ENCODE results near the gene EMC10.

EMC10 gene

DNA sequence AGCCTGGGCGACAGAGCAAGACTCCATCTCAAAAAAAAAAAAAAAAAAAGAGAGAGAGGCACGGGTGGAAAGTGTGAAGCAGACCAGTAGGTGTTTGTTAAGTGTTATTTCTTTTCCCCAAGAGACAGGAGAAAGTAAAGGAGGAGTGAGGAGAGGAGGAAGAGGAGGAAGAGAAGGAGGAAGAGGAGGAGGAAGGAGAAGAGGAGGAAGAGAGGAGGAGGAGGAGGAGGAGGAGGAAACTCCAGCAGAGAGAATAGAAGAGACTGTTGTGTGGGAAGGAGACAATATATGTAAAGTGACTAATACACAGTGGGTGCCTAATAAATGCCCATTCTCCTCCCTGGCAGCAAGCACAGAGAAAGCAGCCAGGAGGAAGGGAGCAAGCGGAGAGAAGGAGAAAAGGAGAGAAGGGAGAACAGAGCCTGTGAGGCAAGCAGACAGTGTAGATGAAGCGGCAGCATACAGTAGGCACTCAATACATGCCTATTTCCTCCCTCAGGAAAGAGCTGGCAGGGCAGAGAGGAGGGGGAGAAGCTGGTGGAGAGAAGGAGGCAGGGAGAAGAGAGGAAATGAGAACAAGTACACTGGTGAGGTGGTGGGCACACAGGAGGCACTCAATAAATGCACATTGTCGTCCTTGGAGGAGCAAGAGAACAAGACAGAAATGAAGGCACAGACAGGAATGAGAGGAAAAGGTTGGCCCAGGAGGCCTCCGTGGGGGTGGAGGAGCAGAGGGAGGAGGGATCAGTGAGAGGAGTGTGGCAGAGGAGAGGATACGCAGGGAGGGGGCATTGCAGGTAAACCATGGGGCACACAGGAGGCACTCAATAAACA is 18.1 kb downstream of the EMC10 start:
- TF ChIP-seq, protein P1, sequence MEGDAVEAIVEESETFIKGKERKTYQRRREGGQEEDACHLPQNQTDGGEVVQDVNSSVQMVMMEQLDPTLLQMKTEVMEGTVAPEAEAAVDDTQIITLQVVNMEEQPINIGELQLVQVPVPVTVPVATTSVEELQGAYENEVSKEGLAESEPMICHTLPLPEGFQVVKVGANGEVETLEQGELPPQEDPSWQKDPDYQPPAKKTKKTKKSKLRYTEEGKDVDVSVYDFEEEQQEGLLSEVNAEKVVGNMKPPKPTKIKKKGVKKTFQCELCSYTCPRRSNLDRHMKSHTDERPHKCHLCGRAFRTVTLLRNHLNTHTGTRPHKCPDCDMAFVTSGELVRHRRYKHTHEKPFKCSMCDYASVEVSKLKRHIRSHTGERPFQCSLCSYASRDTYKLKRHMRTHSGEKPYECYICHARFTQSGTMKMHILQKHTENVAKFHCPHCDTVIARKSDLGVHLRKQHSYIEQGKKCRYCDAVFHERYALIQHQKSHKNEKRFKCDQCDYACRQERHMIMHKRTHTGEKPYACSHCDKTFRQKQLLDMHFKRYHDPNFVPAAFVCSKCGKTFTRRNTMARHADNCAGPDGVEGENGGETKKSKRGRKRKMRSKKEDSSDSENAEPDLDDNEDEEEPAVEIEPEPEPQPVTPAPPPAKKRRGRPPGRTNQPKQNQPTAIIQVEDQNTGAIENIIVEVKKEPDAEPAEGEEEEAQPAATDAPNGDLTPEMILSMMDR (IDR thresholded peaks at IDR 0.05; ENCODE audit: low read depth, low read length): no peak

DNA sequence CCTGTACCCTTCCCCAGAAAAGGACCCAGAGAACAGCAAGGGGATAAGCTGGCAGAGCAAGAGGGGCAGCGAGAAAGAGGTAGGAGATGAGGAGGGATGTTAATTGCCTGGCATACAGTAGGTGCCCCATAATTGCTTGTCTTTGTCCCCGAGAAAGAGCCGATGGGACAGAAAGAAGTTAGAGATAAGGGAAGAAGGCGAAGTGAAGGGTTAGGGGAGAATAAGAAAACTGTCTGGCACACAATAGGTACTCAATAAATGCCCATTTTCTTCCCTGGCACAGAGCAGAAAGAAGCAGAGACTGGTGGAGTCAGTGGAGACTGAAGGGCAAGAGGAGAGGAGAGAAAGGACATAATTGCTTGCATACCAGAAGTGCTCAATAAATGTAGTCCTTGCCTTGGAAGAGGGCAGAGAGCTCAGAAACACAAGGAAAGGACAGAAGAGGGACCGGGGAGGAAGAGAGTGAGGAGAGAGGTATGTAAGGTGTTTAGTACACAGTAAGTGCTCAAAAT is 18.8 kb downstream of the EMC10 start:
- H3K4me3 ChIP-seq (ENCODE audit: low read depth, low read length): no peak overlapping the region
- TF ChIP-seq, protein P1 (IDR thresholded peaks at IDR 0.05; ENCODE audit: low read depth, low read length): no peak

More for the DNA sequence above, 18.1 kb downstream of the EMC10 start:
- no peak overlapping the region for H3K4me3 ChIP-seq (ENCODE audit: low read depth, low read length)

DNA sequence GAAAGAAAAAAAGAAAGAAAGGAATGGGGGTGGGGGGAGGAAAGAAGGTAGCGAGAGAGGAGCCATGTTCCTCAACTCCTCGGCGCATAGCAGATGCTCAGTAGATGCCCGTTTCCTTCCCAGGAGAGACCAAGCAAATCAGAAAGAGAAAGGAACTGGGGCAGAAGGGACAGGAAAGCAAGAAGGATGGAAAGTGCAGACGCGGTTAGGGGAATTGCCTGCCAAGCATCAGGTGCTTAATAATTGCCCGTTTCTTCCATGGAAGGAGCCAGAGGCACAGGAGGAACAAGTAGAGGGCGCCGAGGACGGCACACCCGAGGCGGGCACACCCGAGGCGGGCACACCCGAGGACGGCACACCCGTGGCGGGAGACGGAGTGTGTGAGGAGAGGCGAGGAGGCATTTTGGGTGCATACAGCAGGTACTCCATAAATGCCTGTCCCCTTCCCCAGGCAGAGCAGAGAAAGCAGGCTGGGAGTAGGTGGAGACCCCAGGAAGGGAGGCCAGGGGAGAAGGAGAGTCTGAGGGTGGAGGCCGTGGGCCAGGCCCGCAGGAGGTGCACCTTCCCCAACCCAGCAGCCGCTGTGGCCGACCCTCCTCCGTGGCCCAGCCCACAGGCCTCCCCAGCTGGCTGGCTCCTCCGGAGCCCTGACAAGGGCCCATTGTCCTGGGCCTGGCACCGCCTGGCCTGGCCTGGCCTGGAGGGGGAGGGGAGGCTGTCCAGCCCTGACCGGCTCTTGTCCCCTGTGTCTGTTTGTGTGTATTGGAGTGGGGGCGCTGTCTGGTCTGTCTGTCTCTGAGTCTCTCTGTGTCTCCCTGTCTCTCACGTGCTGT is 20.1 kb downstream of the EMC10 start:
- no peak overlapping the region for H3K4me3 ChIP-seq (ENCODE audit: low read depth, low read length)
- TF ChIP-seq, protein P1 (IDR thresholded peaks at IDR 0.05; ENCODE audit: low read depth, low read length): no peak

DNA sequence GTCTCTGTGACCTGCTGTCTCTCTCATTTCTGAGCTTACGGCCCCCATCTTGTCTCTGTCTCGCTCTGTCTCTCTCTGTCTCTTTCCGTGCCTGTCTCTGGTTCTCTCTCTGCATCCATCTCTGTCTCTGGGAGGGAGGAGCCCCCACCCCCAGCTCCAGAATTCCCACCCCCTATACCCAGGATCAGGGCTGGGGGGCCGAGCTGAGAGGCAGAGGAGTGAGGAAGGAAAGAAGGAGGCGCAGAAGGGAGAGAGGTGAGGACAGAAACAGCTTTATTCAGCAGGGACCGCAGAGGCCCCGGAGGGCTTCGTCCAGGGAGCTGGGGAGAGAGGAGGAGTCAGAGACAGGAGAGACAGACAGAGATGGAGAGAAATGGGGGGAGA is 20.7 kb downstream of the EMC10 start:
- TF ChIP-seq, protein P1 (IDR thresholded peaks at IDR 0.05; ENCODE audit: low read depth, low read length): no peak
- H3K4me3 ChIP-seq (ENCODE audit: low read depth, low read length): no peak overlapping the region

DNA sequence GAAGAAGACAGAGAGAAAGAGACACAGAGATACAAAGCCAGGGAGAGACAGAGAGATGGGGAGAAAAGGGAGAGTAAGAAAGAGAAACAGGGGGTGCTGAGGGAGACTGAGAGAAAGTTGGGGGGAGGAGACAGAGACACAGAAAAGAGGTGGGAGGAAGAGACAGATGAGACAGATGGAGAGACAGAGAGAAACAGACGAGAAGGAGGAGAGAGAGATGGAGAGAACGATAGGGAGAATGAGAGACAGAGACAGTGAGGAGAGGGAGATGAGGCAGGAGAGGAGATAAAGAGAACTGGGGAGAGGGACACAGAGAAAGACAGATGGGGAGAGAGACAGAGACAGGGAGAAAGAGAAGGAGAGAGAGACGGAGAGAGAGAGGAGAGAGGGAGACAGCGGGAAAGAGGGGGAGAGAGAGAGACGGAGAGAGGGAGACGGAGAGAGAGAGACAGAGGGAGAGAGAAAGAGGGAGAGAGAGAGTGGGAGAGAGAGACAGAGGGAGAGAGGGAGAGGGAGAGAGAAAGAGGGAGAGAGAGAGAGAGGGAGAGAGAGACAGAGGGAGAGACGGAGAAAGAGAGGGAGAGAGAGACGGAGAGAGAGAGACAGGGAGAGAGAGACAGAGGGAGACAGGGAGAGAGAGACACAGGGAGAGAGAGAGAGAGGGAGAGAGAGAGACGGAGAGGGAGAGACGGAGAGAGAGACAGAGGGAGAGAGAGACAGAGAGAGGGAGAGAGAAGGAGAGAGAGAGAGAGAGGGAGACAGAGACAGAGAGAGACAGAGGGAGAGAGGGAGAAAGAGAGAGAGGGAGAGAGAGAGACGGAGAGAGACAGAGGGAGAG is 22.1 kb downstream of the EMC10 start:
- TF ChIP-seq, protein P1 (IDR thresholded peaks at IDR 0.05; ENCODE audit: low read depth, low read length): no peak
- H3K4me3 ChIP-seq (ENCODE audit: low read depth, low read length): no peak overlapping the region

DNA sequence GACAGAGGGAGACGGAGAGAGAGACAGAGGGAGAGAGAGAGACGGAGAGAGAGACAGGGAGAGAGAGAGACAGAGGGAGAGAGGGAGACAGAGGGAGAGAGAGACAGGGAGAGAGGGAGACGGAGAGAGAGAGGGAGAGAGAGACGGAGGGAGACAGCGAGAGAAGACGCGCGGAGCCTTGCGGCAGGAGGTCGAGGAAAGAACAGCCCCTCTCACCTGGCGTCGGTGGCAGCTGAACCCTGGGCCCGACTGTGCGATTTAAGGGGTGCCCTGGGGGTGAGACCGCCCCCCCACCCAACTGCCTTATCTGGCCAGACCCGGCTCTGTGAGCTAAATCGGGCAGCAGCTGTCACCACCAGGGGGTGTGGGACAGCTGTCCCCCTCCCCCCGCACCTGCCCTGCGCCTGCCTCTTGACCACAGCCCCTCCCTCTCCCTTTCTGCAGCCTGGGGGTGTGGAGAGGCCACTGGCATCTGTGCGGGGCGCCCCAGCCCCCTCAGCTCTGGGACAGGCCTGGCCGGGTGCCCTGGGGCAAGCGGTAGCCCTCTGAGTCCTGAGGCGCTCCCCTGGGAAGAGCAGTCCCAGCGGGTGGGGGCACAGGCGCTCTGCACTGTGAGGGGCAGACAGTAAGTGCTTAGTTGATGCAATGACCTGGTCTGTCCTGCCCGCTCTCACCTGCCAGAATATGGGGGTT is 23.9 kb downstream of the EMC10 start:
- no peak overlapping the region for H3K4me3 ChIP-seq (ENCODE audit: low read depth, low read length)

More for the DNA sequence above, 23.9 kb downstream of the EMC10 start:
- TF ChIP-seq, protein P1 (IDR thresholded peaks at IDR 0.05; ENCODE audit: low read depth, low read length): no peak

Measured in WI38 (cell line).